Suprapubic skin (tissue), 4 donors: ENCODE results near the gene RNGTT. TPM values are rescaled to one million over a fixed set of nuclear protein-coding genes. Genes with fewer than 3 reads are reported as not detected.

Experiments
- DNase-seq, 2 donors: peaks; one replicate each; pipeline ENCODE4 v3.0.0-alpha.2; 2019; ENCODE audit warnings: low spot score in 2 of 2
- H3K27ac ChIP-seq: fragments of 200-600 bp; sonication (generic); one replicate; pipeline ENCODE4 v1.5.1; 2019
- H3K27me3 ChIP-seq: fragments of 200-600 bp; sonication (generic); one replicate; pipeline ENCODE4 v1.5.1; 2019
- H3K36me3 ChIP-seq: fragments of 200-600 bp; sonication (generic); one replicate; pipeline ENCODE4 v1.5.1; 2019
- H3K4me1 ChIP-seq: fragments of 200-600 bp; sonication (generic); one replicate; pipeline ENCODE4 v1.5.1; 2019
- H3K4me3 ChIP-seq: fragments of 200-600 bp; sonication (generic); one replicate; pipeline ENCODE4 v1.5.1; 2019; ENCODE audit warnings: mild to moderate bottlenecking
- H3K9me3 ChIP-seq: fragments of 200-600 bp; sonication (generic); one replicate; pipeline ENCODE4 v1.5.1; 2019
- CTCF ChIP-seq, 2 donors: fragments of 200-600 bp in 1 of 2; fragments of 450-650 bp in 1 of 2; sonication (generic) in 1 of 2; IDR thresholded peaks; one replicate each; pipeline ENCODE4 v1.5.1; 2016 to 2019; ENCODE audit warnings: antibody characterized with exemption in 2 of 2, mild to moderate bottlenecking in 1 of 2, moderate library complexity in 1 of 2
- EP300 ChIP-seq: sonication (generic); formaldehyde crosslinking; IDR thresholded peaks from one replicate; pipeline ENCODE4 v1.6.1; 2017; ENCODE audit warnings: antibody characterized with exemption
- POLR2A ChIP-seq, 2 donors: fragments of 450-650 bp; IDR thresholded peaks; one replicate each; pipeline ENCODE4 v1.6.1; 2017; ENCODE audit warnings: antibody characterized with exemption in 2 of 2, mild to moderate bottlenecking in 2 of 2, moderate library complexity in 2 of 2
- POLR2AphosphoS5 ChIP-seq, 3 donors: sonication (generic); formaldehyde crosslinking; IDR thresholded peaks; one replicate each; pipeline ENCODE4 v1.6.1; 2017; ENCODE audit warnings: antibody characterized with exemption in 3 of 3
- WGBS: methylation state at CpG from one replicate; pipeline ENCODE4 v1.1.5; 2018; 5-methylcytosine and 5-hydroxymethylcytosine counted together
- total RNA-seq, 4 donors: library from RNA; depleted of rRNA; stranded (reverse); fragments of >200 nt; gene quantifications; one replicate each; pipeline ENCODE4 v1.1.0, GENCODE V29; 2016

The RNGTT gene
- total RNA-seq, 4 donors from 2014 or later: 8.6 to 13.6 (median 11.6) TPM

- H3K9me3 ChIP-seq: peaks cover 25% of the 10 kb centered on the region
- peaks cover 12% of the 10 kb centered on the region for H3K36me3 ChIP-seq
- TF ChIP-seq EP300 (no peak), POLR2AphosphoS5 (IDR thresholded peaks at IDR 0.05) (no peak), CTCF (IDR thresholded peaks at IDR 0.05) (no peak), POLR2A (IDR thresholded peaks at IDR 0.05) (no peak)
- 97% methylated on average over 4 of the region's 4 CpGs for WGBS
- no peak overlapping the region for H3K4me3 ChIP-seq
- H3K27me3 ChIP-seq: no peaks in the 10 kb centered on the region
- H3K4me1 ChIP-seq: no peaks in the 10 kb centered on the region
- DNase-seq: no peak
- H3K27ac ChIP-seq: no peak overlapping the region
These were observed 298.3 kb downstream of the RNGTT start for GRCh38 chr6:88665131-88665530.

GRCh38 chr6:88663801-88664200 is 299.6 kb downstream of the RNGTT start:
- Histone ChIP-seq H3K9me3 (peaks cover 16% of the 10 kb centered on the region), H3K4me3 (no peak overlapping the region), H3K4me1 (no peaks in the 10 kb centered on the region), H3K27me3 (no peaks in the 10 kb centered on the region), H3K27ac (no peak overlapping the region), H3K36me3 (peaks cover 4% of the 10 kb centered on the region)
- DNase-seq: no peak
- 100% methylated on average over 5 of the region's 5 CpGs for WGBS
- TF ChIP-seq POLR2A (IDR thresholded peaks at IDR 0.05) (no peak), POLR2AphosphoS5 (IDR thresholded peaks at IDR 0.05) (no peak), CTCF (IDR thresholded peaks at IDR 0.05) (no peak), EP300 (no peak)

- Histone ChIP-seq H3K27me3 (no peaks in the 10 kb centered on the region), H3K36me3 (peaks cover 4% of the 10 kb centered on the region), H3K4me1 (no peaks in the 10 kb centered on the region), H3K4me3 (no peak overlapping the region), H3K27ac (no peak overlapping the region), H3K9me3 (peaks cover 16% of the 10 kb centered on the region)
- WGBS: 96% methylated on average over 12 of the region's 12 CpGs
- DNase-seq: no peak
- TF ChIP-seq POLR2A (IDR thresholded peaks at IDR 0.05) (no peak), POLR2AphosphoS5 (IDR thresholded peaks at IDR 0.05) (no peak), EP300 (no peak), CTCF (IDR thresholded peaks at IDR 0.05) (no peak)
These were observed 300.7 kb downstream of the RNGTT start for GRCh38 chr6:88662653-88663174.

GRCh38 chr6:88662163-88662580 is 301.2 kb downstream of the RNGTT start:
- TF ChIP-seq EP300 (no peak), POLR2A (IDR thresholded peaks at IDR 0.05) (no peak), CTCF (IDR thresholded peaks at IDR 0.05) (no peak), POLR2AphosphoS5 (IDR thresholded peaks at IDR 0.05) (no peak)
- H3K9me3 ChIP-seq: peaks cover 17% of the 10 kb centered on the region
- WGBS: 61% methylated on average over 3 of the region's 5 CpGs

GRCh38 chr6:88661136-88661535 is 302.3 kb downstream of the RNGTT start:
- WGBS: 88% methylated on average over 6 of the region's 6 CpGs
- Histone ChIP-seq H3K4me1 (no peaks in the 10 kb centered on the region), H3K4me3 (no peak overlapping the region), H3K27me3 (no peaks in the 10 kb centered on the region), H3K36me3 (no peaks in the 10 kb centered on the region), H3K9me3 (peaks cover 16% of the 10 kb centered on the region), H3K27ac (no peak overlapping the region)
- TF ChIP-seq EP300: no peak
- no peak for TF ChIP-seq POLR2A (IDR thresholded peaks at IDR 0.05)
- TF ChIP-seq CTCF (IDR thresholded peaks at IDR 0.05): no peak
- no peak for TF ChIP-seq POLR2AphosphoS5 (IDR thresholded peaks at IDR 0.05)
- DNase-seq: no peak

More at GRCh38 chr6:88662163-88662580, 301.2 kb downstream of the RNGTT start:
- Histone ChIP-seq H3K4me3 (no peak overlapping the region), H3K27ac (no peak overlapping the region), H3K36me3 (peaks cover 4% of the 10 kb centered on the region), H3K27me3 (no peaks in the 10 kb centered on the region), H3K4me1 (no peaks in the 10 kb centered on the region)
- no peak for DNase-seq
